Right lobe of liver (tissue), 6 donors: ENCODE measurements around the gene DNAJC5. TPM values are rescaled to one million over a fixed set of nuclear protein-coding genes. Genes with fewer than 3 reads are reported as not detected.
A peak's percentile ranks its signal among the peaks of the same experiment; 100 is the strongest.

Source experiments
- ATAC-seq, 4 donors: fragments of 200-7000 bp; cut with Tn5 transposase; one replicate each; pipeline ENCODE4 v1.9.1; 2020; ENCODE audit warnings: mild to moderate bottlenecking in 4 of 4, moderate library complexity in 4 of 4
- DNase-seq, 3 donors: peaks; one replicate each; pipeline ENCODE4 v3.0.0-alpha.2; 2020
- H3K27ac ChIP-seq, 3 donors: fragments of 200-600 bp; one replicate each; pipeline ENCODE4 v1.8.0; 2022
- H3K27me3 ChIP-seq, 2 donors: fragments of 200-600 bp; one replicate each; pipeline ENCODE4 v1.8.0; 2022
- H3K36me3 ChIP-seq, 4 donors: fragments of 200-600 bp; sonication (generic) in 1 of 4; one replicate each; pipeline versions ENCODE4 v1.5.1 to v1.8.0; 2017 to 2022; ENCODE audit warnings: control low read depth in 1 of 4
- H3K4me1 ChIP-seq, 4 donors: fragments of 200-600 bp; sonication (generic) in 1 of 4; one replicate each; pipeline versions ENCODE4 v1.5.1 to v1.8.0; 2017 to 2022; ENCODE audit warnings: control low read depth in 1 of 4
- H3K4me3 ChIP-seq, 3 donors: fragments of 200-600 bp; one replicate each; pipeline ENCODE4 v1.8.0; 2022
- H3K9me3 ChIP-seq, 4 donors: fragments of 200-600 bp; sonication (generic) in 1 of 4; one replicate each; pipeline versions ENCODE4 v1.5.1 to v1.8.0; 2017 to 2022; ENCODE audit warnings: control low read depth in 1 of 4
- POLR2A ChIP-seq: fragments of 450-650 bp; IDR thresholded peaks from one replicate; pipeline ENCODE4 v1.6.1; 2017; ENCODE audit warnings: antibody characterized with exemption, mild to moderate bottlenecking
- WGBS: methylation state at CpG from one replicate; pipeline ENCODE4 v1.1.6; 2018; ENCODE audit warnings: low coverage, low lambda C conversion rate; ENCODE audit not compliant: insufficient coverage; ENCODE audit errors: missing lambda C conversion rate; 5-methylcytosine and 5-hydroxymethylcytosine counted together
- intact Hi-C, 2 donors: fragments of 100-400 bp; cut with DNase I; formaldehyde crosslinking; loops; one replicate each; pipeline versions ENCODE4 v1.11.2 to v1.14.1; 2022
- total RNA-seq, 6 experiments: library from RNA; depleted of rRNA in 2 of 6; stranded (reverse); fragments of >200 nt in 2 of 6; fragmentation: NEBNext Ultra II Directional in 3 of 6; extraction: Animal tissue kit (Norgen Biotek cat#: 25700) in 3 of 6; gene quantifications; one replicate each; pipeline versions ENCODE4 v1.1.0 to v1.2.4, GENCODE V29; 2016 to 2023
- TF ChIP-seq, protein P1 (sequence below), 4 donors: fragments of 200-600 bp in 3 of 4; fragments of 450-650 bp in 1 of 4; IDR thresholded peaks; one replicate each; pipeline versions ENCODE4 v1.5.1 to v1.8.0; 2016 to 2022; ENCODE audit warnings: antibody characterized with exemption in 4 of 4, mild to moderate bottlenecking in 2 of 4
- donor health status: DM: no; HTN: yes; CAD: no.
- donor health status: DM: no; HTN: no; CAD: no.
- donor health status: DM: no; HTN: no; CAD: no.
- donor health status: DM: no; HTN: yes; CAD: no.
- donor health status: DM: no; HTN: yes; CAD: no.

The DNAJC5 gene
- total RNA-seq, 6 experiments from 2014 or later, result 10.7 to 26.0 (median 15.1) TPM

DNA sequence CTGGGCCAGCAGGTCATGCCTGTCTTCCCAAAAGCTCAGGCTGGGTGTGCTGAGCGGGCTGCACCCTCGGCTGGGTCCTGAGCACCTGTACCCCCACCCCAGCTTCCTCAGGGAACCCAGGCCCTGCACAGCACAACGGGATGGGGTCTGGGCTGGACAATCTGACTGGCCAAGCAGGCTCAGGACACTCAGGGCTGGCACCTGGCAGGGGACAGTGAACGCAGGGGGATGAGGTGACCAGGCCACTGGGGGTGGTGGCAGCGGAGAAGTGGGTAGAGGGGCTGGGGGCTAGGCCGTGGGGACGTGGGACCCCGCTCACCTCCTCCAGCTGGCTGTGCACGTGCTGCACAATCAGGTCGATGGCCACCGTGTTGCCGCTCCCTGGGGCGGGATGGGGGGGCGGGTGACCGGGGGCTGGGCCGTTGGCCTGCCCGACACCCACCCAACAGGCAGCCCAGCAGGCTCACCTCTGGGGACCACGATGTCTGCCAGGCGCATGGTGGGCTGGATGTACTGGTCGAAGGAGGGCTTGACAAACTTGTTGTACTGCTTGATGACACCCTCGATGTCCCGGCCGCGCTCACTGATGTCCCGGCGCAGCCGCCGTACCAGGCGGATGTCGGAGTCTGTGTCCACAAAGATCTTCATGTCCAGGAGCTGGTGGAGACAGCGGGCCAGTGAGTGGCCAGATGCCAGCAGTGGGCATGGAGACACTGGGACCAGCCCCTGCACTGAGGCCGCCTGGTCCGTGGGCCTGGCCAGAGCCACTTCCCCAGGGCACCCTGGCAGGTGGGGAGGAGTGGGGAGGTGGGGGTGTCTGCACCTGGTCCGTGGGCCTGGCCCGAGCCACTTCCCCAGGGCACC is 49.4 kb downstream of the DNAJC5 start:
- Histone ChIP-seq H3K27ac (no peak overlapping the region), H3K4me1 (peaks cover 0 to 19% (median 6%) of the 10 kb centered on the region in 4 donors), H3K9me3 (no peaks in the 10 kb centered on the region), H3K27me3 (no peaks in the 10 kb centered on the region), H3K4me3 (no peak overlapping the region), H3K36me3 (peaks cover 0 to 41% (median 20%) of the 10 kb centered on the region in 4 donors)
- intact Hi-C loops, result no loop called here
- 100% methylated on average over 8 of the region's 35 CpGs for WGBS
- no peak for TF ChIP-seq POLR2A
- TF ChIP-seq, protein P1, sequence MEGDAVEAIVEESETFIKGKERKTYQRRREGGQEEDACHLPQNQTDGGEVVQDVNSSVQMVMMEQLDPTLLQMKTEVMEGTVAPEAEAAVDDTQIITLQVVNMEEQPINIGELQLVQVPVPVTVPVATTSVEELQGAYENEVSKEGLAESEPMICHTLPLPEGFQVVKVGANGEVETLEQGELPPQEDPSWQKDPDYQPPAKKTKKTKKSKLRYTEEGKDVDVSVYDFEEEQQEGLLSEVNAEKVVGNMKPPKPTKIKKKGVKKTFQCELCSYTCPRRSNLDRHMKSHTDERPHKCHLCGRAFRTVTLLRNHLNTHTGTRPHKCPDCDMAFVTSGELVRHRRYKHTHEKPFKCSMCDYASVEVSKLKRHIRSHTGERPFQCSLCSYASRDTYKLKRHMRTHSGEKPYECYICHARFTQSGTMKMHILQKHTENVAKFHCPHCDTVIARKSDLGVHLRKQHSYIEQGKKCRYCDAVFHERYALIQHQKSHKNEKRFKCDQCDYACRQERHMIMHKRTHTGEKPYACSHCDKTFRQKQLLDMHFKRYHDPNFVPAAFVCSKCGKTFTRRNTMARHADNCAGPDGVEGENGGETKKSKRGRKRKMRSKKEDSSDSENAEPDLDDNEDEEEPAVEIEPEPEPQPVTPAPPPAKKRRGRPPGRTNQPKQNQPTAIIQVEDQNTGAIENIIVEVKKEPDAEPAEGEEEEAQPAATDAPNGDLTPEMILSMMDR (IDR thresholded peaks at IDR 0.05), result no peak
- peak in 2 of 3 donors; percentile 53 to 57 for DNase-seq
- ATAC-seq, result no peak

DNA sequence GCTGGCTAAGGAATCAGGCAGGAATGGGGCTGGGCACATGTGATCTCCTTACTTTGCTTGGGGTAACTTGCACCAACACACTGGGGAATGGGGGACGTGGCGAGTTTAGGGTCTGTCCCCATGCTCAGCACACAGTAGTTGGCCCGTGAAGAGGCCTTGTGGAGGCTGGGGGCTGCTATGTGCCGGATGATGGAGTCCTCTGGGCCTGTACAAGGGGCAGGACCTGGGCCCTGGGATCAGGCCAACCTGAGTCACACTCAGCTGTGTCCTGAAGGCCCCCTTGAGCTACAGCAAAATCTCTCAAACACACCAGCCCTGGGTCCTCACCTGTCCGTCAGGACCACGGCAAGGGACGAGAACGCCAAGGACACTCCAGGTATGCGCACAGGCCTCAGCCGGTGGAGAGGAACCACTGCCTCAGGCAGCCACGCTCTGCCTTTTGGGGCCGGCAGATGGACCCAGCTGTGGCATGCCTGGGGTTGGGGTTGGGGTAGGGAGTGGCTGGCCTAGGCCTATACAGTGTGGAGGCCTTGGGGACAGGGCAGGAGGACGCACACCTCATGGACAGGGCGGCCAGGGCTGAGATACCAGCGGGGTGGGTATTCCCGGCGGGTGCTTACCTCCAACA is 50.2 kb downstream of the DNAJC5 start:
- ATAC-seq, result no peak
- H3K27me3 ChIP-seq, result no peaks in the 10 kb centered on the region
- 80% methylated on average over 1 of the region's 17 CpGs for WGBS

DNA sequence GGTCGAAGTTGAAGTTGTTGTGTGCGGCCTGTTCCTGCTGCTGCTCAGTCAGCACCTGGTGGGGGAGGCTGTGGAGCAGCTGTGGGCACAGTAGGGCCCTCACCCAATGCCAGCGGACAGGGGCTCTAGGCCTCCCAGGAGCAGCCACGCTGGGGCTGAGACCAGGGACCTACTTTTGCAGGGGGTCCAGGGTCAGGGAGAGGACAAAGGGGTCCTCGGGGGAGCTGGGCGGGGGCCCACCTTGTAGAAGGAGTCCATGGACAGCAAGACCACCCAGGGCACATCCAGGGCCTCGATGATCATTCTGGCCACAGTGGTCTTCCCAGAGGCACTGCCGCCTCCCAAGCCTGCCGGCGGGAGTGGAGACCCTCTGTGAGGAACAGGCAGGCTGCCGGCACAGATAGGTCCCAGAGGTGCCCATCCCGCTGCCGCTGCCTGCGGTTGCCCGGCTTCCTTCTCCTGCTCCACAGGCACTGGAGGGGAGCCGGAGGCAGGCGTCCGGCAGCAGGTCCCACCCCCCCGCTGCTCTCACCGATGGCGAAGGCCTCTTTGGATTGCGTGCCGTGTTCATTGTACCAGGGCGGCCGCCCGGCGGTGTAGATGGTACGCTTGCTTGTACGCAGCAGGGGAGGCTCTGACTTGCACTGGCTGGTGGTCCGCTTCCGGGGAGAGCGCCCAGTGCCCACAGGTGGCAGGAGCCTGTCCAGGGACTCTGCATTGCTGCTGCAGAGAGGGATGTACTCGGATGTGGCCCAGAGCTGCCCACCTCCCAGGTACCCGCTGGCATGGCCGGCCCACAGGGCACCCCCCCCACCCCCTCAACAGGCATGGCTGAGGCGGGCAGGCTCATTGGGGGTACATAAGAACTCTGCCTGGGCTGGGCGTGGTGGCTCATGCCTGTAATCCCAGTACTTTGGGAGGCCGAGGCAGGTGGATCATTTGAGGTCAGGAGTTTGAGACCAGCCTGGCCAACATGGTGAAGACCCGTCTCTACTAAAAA is 51.3 kb downstream of the DNAJC5 start:
- Histone ChIP-seq H3K36me3 (peaks cover 0 to 30% (median 14%) of the 10 kb centered on the region in 4 donors), H3K27me3 (no peaks in the 10 kb centered on the region), H3K4me3 (no peak overlapping the region), H3K27ac (no peak overlapping the region), H3K4me1 (peaks cover 0 to 38% (median 11%) of the 10 kb centered on the region in 4 donors), H3K9me3 (no peaks in the 10 kb centered on the region)
- WGBS, result 82% methylated on average over 4 of the region's 39 CpGs
- no peak for ATAC-seq
- TF ChIP-seq, protein P1 (IDR thresholded peaks at IDR 0.05), result no peak
- no peak for TF ChIP-seq POLR2A
- intact Hi-C loops, result no loop called here
- peak; percentile 24 to 56 (median 52) for DNase-seq

More for the DNA sequence above, 50.2 kb downstream of the DNAJC5 start:
- no peaks in the 10 kb centered on the region for H3K9me3 ChIP-seq
- peaks cover 0 to 41% (median 18%) of the 10 kb centered on the region in 4 donors for H3K36me3 ChIP-seq
- H3K27ac ChIP-seq, result no peak overlapping the region
- H3K4me1 ChIP-seq, result peaks cover 0 to 27% (median 9%) of the 10 kb centered on the region in 4 donors
- H3K4me3 ChIP-seq, result no peak overlapping the region
- intact Hi-C loops, result no loop called here
- peak in 2 of 3 donors; percentile 25 to 52 for DNase-seq
- no peak for TF ChIP-seq POLR2A
- TF ChIP-seq, protein P1 (IDR thresholded peaks at IDR 0.05), result no peak

DNA sequence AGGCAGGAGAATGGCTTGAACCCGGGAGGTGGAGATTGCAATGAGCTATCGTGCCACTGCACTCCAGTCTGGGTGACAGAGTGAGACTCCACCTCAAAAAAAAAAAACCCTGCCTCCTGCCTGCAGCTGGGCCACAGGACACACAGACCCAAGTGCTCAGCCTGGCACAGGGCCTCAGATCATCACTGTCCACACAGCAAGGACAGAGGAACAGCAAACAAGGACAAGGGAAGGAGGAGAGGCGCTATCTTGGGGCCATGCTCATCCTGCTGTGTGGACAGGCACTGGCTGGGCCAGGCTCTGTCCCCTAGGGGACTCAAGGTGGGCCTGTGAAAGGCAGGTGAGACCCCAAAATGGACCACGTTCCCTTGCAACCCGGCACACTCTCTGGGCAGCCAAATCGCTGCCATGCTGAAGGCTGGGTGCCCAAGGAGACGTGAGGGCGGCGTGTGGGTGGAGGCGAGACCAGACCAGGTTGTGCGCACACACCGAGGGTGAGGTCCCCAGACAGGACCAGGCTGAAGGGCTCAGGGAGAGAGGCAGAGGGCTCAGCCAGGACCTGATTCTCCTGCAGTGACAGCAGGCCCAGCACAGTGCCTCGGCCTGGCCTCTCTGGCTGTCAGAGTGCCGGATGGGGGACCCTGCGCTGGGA is 52.2 kb downstream of the DNAJC5 start:
- Histone ChIP-seq H3K4me1 (peaks cover 0 to 45% (median 15%) of the 10 kb centered on the region in 4 donors), H3K27me3 (no peaks in the 10 kb centered on the region), H3K9me3 (no peaks in the 10 kb centered on the region), H3K27ac (no peak overlapping the region), H3K4me3 (no peak overlapping the region), H3K36me3 (peaks cover 0 to 29% (median 14%) of the 10 kb centered on the region in 4 donors)
- DNase-seq (peak in 1 of 3 donors; percentile 45), ATAC-seq (no peak)
- intact Hi-C loops, result no loop called here
- TF ChIP-seq, protein P1 (IDR thresholded peaks at IDR 0.05), result no peak
- no peak for TF ChIP-seq POLR2A
- WGBS, result 46% methylated on average over 2 of the region's 15 CpGs
